GM18907 (cell line): ENCODE data around the gene ZNF808.
"Not testable (repeated sequence)": the region's sequence is repeated elsewhere in the genome, so short reads cannot be mapped to it uniquely, and the experiment has no call there.

Experiments
- ATAC-seq: cut with Tn5 transposase; IDR thresholded peaks from one replicate; pipeline ENCODE4 v1.9.1; 2021; ENCODE audit warnings: mild to moderate bottlenecking, moderate library complexity; ENCODE audit not compliant: unreplicated experiment

Gene ZNF808

GRCh38 chr19:52592301-52592700 lies 64.8 kb downstream of the ZNF808 start:
- ATAC-seq: no peak

GRCh38 chr19:52593441-52593840 lies 66.0 kb downstream of the ZNF808 start:
- ATAC-seq: not testable (repeated sequence)

- no peak for ATAC-seq
Measured at GRCh38 chr19:52599241-52599640, 71.8 kb downstream of the ZNF808 start.

- ATAC-seq: peak; percentile 29
Measured at GRCh38 chr19:52600639-52601024, 73.2 kb downstream of the ZNF808 start.

- peak; percentile 87 for ATAC-seq
Measured at GRCh38 chr19:52601025-52601973, 73.8 kb downstream of the ZNF808 start.

- not testable (repeated sequence) for ATAC-seq
Measured at GRCh38 chr19:52601974-52602366, 74.5 kb downstream of the ZNF808 start.

- ATAC-seq: no peak
Measured at GRCh38 chr19:52602941-52603340, 75.5 kb downstream of the ZNF808 start.

- no peak for ATAC-seq
Measured at GRCh38 chr19:52603558-52604207, 76.2 kb downstream of the ZNF808 start.
